ENCODE results near the gene SPATA45. TPM values are rescaled to one million over a fixed set of nuclear protein-coding genes. Genes with fewer than 3 reads are reported as not detected.

The SPATA45 gene
- not detected in 5 replicates for total RNA-seq (2022; extraction: Qiagen RNA extraction; ENCODE audit: low read depth)

GRCh38 chr1:212847549-212847948 is at the start of gene SPATA45:
SPATA45 (minus strand) TSS chr1:212847649; CDS start chr1:212836149, 11,500 bp downstream.

GRCh38 chr1:212857992-212858460 is 10.6 kb upstream of the SPATA45 start, which contains the start of gene FLVCR1:
FLVCR1 (plus strand) TSS chr1:212858275; CDS start chr1:212858453, 178 bp downstream.

DNA sequence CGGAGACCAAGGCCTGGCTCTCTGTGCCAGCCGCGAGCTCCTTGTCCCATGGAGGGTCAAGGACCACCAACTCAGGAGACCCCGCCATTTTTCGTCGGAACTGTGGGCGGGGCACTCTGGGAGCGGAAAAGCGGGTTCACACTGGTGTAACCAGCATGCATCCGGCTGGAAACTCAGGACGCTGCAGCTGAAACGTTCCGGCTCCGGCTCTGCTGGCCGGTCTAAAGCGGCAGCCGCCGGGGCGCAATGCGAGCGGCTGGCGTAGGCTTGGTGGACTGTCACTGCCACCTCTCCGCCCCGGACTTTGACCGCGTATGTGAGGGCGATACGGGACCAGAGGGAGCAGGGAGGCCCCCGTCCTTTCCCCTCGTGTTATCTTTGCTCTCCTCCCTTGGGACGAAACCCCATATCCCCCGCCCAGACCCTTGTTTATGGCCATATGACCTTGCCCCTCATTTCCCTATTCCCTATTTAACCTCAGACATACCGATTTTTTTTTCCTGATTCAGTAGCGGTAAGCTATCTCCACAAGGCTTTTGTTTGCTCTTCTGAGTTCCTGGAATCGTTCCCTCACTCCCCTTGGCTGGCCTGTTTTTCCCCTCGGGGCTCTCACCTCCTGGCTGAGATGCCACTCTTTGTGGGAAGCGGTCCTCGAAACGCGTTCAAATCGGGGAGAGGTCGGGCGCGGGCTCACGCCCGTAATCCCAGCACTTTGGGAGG is 55.6 kb downstream of the SPATA45 start, which contains the start of the genes NSL1 and TATDN3:
NSL1 (minus strand) TSS at position 102 of the 720 bp plus-strand sequence; CDS start at position 88, 14 bp downstream.
TATDN3 (plus strand) TSS at position 219 of the 720 bp plus-strand sequence; CDS start at position 247, 28 bp downstream.

Other genes starting within 250 kb of the SPATA45 start
- 31.5 to 44.1 TPM (median 34.1 TPM) in 5 replicates for gene ATF3, start 238.9 kb downstream of the SPATA45 start, total RNA-seq (2022; extraction: Qiagen RNA extraction; ENCODE audit: low read depth)
- gene BATF3, start 147.8 kb downstream of the SPATA45 start, total RNA-seq (2022; extraction: Qiagen RNA extraction; ENCODE audit: low read depth), result 27.0 to 40.0 TPM (median 38.1 TPM) in 5 replicates
- gene NSL1, start 55.9 kb downstream of the SPATA45 start, total RNA-seq (2022; extraction: Qiagen RNA extraction; ENCODE audit: low read depth), result 28.4 to 38.4 TPM (median 31.5 TPM) in 5 replicates
- gene TATDN3, start 55.8 kb downstream of the SPATA45 start, total RNA-seq (2022; extraction: Qiagen RNA extraction; ENCODE audit: low read depth), result 13.6 to 15.7 TPM (median 14.4 TPM) in 5 replicates
- gene FLVCR1, start 10.6 kb upstream of the SPATA45 start, total RNA-seq (2022; extraction: Qiagen RNA extraction; ENCODE audit: low read depth), result 12.8 to 20.5 TPM (median 18.5 TPM) in 5 replicates
- gene VASH2, start 102.9 kb upstream of the SPATA45 start, total RNA-seq (2022; extraction: Qiagen RNA extraction; ENCODE audit: low read depth), result 2.6 to 4.7 TPM (median 3.6 TPM) in 5 replicates
- 14.6 to 18.9 TPM (median 16.9 TPM) in 5 replicates for gene ANGEL2, start 168.2 kb upstream of the SPATA45 start, total RNA-seq (2022; extraction: Qiagen RNA extraction; ENCODE audit: low read depth)
- gene RPS6KC1, start 203.6 kb upstream of the SPATA45 start, total RNA-seq (2022; extraction: Qiagen RNA extraction; ENCODE audit: low read depth), result 9.2 to 11.8 TPM (median 10.9 TPM) in 5 replicates